PFSK-1 (cell line): Measurements from ENCODE around the gene VAV2.

Source experiments
- POLR2AphosphoS5 ChIP-seq: IDR thresholded peaks from 2 replicates; pipeline ENCODE4 v1.6.1; 2012; ENCODE audit warnings: low read depth, mild to moderate bottlenecking, control low read depth, low read length, moderate library complexity
- REST ChIP-seq, 2 experiments: IDR thresholded peaks; 2 replicates each; pipeline versions ENCODE4 v1.6.1 to v1.8.0; 2011 to 2012; ENCODE audit warnings: low read depth in 2 of 2, low read length in 2 of 2, control low read depth in 1 of 2, inconsistent platforms in 1 of 2, mild to moderate bottlenecking in 1 of 2, moderate library complexity in 1 of 2; ENCODE audit not compliant: insufficient read depth in 1 of 2
- SIN3A ChIP-seq: IDR thresholded peaks from 2 replicates; pipeline ENCODE4 v1.6.1; 2012; ENCODE audit warnings: mild to moderate bottlenecking, low read length, moderate library complexity, borderline replicate concordance; ENCODE audit not compliant: insufficient read depth
- TAF1 ChIP-seq: IDR thresholded peaks from 2 replicates; pipeline ENCODE4 v1.6.1; 2012; ENCODE audit warnings: low read length, control low read depth, borderline replicate concordance; ENCODE audit not compliant: insufficient read depth

GRCh38 chr9:134041649-134041962, 49.5 kb upstream of the VAV2 start:
- TF ChIP-seq REST (IDR thresholded peaks at IDR 0.05; ENCODE audit: insufficient read depth in 1 of 2, low read depth in 2 of 2, low read length in 2 of 2) (no peak), POLR2AphosphoS5 (no peak), TAF1 (no peak), SIN3A (no peak)
